Measurements from ENCODE around the gene RPS4Y2. TPM values are rescaled to one million over a fixed set of nuclear protein-coding genes. Genes with fewer than 3 reads are reported as not detected.

RPS4Y2 gene
- total RNA-seq, 3 donors from 2014 or later, result not detected

DNA sequence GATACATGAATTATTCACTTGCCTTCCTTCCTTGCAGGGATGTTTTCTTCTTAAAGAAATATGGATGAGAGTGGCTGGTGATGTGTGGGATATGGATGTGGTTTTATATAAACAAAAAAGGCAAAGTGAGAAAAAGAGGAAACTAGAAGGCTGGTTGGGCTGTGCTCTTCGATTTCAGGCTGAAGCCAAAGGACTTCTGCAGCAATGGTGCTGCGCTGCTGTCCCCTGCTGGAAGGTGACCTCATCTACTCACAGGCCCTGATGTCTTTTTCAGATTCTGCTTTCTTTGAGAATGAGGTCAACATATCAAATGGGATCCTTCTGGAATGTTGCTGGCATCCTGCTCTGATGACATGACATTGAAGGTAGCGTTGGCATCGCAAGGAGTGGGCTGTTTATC, 15.3 kb upstream of the RPS4Y2 start:
- Histone ChIP-seq H3K36me3 (ENCODE audit: low read depth) (no peaks in the 10 kb centered on the region), H3K9me3 (no peaks in the 10 kb centered on the region), H3K4me1 (ENCODE audit: low read depth) (no peaks in the 10 kb centered on the region), H3K4me3 (no peak overlapping the region)
- intact Hi-C loops (cut with DNase I, micrococcal nuclease), result no loop called here
- DNase-seq (peak in 2 of 3 donors; percentile 38 to 42), ATAC-seq (no peak)
- TF ChIP-seq, protein P1, sequence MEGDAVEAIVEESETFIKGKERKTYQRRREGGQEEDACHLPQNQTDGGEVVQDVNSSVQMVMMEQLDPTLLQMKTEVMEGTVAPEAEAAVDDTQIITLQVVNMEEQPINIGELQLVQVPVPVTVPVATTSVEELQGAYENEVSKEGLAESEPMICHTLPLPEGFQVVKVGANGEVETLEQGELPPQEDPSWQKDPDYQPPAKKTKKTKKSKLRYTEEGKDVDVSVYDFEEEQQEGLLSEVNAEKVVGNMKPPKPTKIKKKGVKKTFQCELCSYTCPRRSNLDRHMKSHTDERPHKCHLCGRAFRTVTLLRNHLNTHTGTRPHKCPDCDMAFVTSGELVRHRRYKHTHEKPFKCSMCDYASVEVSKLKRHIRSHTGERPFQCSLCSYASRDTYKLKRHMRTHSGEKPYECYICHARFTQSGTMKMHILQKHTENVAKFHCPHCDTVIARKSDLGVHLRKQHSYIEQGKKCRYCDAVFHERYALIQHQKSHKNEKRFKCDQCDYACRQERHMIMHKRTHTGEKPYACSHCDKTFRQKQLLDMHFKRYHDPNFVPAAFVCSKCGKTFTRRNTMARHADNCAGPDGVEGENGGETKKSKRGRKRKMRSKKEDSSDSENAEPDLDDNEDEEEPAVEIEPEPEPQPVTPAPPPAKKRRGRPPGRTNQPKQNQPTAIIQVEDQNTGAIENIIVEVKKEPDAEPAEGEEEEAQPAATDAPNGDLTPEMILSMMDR (IDR thresholded peaks at IDR 0.05), result no peak

DNA sequence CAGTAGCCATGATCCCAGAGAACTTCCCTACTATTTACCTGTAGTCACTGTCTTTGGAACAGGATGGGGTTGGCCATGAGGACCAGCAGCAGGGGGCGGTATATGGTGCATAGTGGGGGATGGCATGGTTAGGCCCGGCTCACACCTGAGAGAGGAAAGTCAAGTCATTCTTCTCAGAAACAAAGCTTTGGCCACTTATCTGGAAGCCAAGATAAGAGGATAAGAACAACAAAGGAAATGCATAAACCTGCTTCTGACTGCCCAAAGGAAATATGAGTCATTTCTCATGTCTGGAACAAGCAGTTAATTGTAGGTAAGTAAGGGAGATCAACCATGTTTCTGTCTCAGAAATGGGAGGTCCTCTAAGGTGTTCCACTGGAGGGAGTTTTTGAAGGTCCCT, 10.8 kb upstream of the RPS4Y2 start:
- intact Hi-C loops (cut with DNase I, micrococcal nuclease), result no loop called here
- Histone ChIP-seq H3K4me1 (ENCODE audit: low read depth) (no peaks in the 10 kb centered on the region), H3K36me3 (ENCODE audit: low read depth) (no peaks in the 10 kb centered on the region), H3K9me3 (no peaks in the 10 kb centered on the region), H3K4me3 (no peak overlapping the region)
- TF ChIP-seq, protein P1 (IDR thresholded peaks at IDR 0.05), result no peak
- DNase-seq, result peak in 1 of 3 donors; percentile 29
- no peak for ATAC-seq

DNA sequence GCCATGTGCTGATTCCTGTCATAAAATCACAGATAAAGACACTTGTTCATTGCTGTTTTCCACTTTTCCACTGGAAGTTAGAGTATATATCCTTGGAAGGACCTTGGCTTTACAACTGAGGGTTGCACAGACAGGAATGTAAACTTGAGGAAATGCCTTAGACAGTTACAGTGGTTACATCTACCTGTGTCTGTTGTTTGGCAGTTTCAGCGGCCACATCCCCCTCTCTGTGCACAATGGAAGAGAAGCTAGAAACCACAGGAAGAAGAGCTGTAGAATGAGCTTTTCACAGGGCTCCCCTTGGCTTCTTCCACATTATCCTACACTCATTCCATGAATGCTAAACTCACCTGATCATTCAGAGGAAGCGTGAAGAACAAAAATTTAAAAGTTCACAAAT, 9.0 kb upstream of the RPS4Y2 start:
- intact Hi-C loops (cut with DNase I, micrococcal nuclease), result no loop called here
- DNase-seq (no peak), ATAC-seq (no peak)
- Histone ChIP-seq H3K36me3 (ENCODE audit: low read depth) (no peaks in the 10 kb centered on the region), H3K4me3 (no peak overlapping the region), H3K4me1 (ENCODE audit: low read depth) (no peaks in the 10 kb centered on the region), H3K9me3 (no peaks in the 10 kb centered on the region)
- TF ChIP-seq, protein P1 (IDR thresholded peaks at IDR 0.05), result no peak

DNA sequence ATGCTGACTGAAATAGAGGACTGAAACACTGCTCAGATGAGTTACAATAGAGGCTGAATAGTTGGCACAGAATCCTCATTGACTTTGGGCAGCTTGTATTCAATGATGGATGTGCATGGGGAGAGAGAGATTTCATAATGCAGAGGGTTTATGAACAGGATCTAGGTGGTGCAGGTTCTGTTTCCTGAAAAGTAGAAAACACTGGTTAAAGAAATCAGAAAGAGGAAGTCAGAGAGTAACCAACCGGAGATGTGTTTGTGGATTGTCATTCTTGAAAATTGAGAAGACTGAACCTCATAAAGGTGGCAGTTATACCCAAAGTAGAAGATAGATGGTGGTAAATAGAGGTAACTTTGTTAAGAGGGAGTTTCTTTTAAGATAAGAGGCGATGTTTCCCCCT, 8.0 kb downstream of the RPS4Y2 start:
- DNase-seq (no peak), ATAC-seq (no peak)
- H3K4me1 ChIP-seq (ENCODE audit: low read depth), result no peaks in the 10 kb centered on the region
- intact Hi-C loops (cut with DNase I, micrococcal nuclease), result no loop called here
- H3K9me3 ChIP-seq, result no peaks in the 10 kb centered on the region
- no peak overlapping the region for H3K4me3 ChIP-seq
- TF ChIP-seq, protein P1 (IDR thresholded peaks at IDR 0.05), result no peak
- H3K36me3 ChIP-seq (ENCODE audit: low read depth), result no peaks in the 10 kb centered on the region

DNA sequence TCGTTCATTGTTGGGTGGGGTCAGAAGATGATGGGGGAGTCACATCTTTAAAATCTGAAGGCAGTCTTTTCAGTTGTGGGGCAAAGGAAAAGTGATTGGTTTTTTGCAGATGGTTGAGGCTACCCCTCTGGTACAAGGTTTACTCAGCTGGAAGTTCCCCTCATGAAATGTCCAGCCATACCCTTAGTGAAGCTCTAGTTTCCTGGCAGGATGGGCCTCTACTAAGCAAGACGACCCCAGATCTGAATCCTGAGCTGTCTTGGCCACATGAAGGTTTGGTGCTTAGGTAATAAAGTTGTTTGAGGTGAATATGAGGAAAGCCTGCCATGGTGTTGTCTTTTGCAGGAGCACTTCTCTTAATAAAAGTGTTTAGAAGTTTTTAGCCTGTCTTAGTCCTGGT, 9.2 kb downstream of the RPS4Y2 start:
- no peaks in the 10 kb centered on the region for H3K36me3 ChIP-seq (ENCODE audit: low read depth)
- H3K9me3 ChIP-seq, result no peaks in the 10 kb centered on the region
- TF ChIP-seq, protein P1 (IDR thresholded peaks at IDR 0.05), result no peak
- no peaks in the 10 kb centered on the region for H3K4me1 ChIP-seq (ENCODE audit: low read depth)
- intact Hi-C loops (cut with DNase I, micrococcal nuclease), result no loop called here
- DNase-seq, result no peak
- ATAC-seq, result no peak
- H3K4me3 ChIP-seq, result no peak overlapping the region

DNA sequence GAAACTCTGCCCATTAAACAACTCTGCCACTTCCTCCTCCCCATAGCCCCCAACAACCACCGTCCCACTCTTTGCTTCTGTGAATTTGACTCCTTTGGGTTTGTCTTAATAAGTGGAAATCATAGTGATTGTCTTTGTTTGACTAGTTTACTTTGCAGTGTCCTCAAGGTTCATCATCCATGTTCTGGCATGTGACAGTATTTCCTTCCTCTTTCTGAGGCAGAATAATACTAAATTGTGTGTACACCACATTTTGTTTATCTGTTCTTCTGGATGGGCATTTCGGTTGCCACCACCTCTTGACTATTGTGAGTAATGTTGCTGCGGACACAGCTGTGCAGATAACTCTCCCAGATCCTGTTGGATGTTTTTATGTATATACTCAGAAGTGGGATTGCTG, 14.8 kb downstream of the RPS4Y2 start:
- no peak for ATAC-seq
- Histone ChIP-seq H3K36me3 (ENCODE audit: low read depth) (no peaks in the 10 kb centered on the region), H3K9me3 (no peaks in the 10 kb centered on the region), H3K4me3 (no peak overlapping the region), H3K4me1 (ENCODE audit: low read depth) (no peaks in the 10 kb centered on the region)
- DNase-seq, result no peak
- TF ChIP-seq, protein P1 (IDR thresholded peaks at IDR 0.05), result no peak
- intact Hi-C loops (cut with DNase I, micrococcal nuclease), result no loop called here

Data from mucosa of descending colon (tissue), 3 donors.